ENCODE measurements around the gene DEPP1.

DNA sequence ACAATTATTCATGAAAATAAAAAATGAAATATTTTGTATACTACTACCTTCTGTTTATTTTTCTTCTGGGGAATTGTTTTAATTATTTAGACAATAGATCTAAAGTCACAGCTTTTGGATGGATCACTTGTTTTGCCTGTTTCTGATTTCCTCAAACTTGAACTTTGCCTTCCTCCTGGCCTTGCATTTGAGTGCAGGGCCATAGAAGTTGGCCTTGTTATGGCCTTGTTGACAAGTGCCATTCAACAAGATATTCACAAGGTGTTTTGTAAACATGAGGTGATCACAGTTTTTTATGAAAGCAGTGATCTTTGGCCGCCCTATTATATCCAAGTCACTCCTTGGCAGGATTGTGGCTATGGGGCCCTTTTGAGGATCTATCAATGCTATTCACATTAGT, 26.7 kb upstream of the DEPP1 start:
- TF ChIP-seq, protein P1, sequence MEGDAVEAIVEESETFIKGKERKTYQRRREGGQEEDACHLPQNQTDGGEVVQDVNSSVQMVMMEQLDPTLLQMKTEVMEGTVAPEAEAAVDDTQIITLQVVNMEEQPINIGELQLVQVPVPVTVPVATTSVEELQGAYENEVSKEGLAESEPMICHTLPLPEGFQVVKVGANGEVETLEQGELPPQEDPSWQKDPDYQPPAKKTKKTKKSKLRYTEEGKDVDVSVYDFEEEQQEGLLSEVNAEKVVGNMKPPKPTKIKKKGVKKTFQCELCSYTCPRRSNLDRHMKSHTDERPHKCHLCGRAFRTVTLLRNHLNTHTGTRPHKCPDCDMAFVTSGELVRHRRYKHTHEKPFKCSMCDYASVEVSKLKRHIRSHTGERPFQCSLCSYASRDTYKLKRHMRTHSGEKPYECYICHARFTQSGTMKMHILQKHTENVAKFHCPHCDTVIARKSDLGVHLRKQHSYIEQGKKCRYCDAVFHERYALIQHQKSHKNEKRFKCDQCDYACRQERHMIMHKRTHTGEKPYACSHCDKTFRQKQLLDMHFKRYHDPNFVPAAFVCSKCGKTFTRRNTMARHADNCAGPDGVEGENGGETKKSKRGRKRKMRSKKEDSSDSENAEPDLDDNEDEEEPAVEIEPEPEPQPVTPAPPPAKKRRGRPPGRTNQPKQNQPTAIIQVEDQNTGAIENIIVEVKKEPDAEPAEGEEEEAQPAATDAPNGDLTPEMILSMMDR (IDR thresholded peaks at IDR 0.05; ENCODE audit: extremely low read depth in 1 of 2, insufficient read depth in 1 of 2, low read depth in 1 of 2, low read length in 2 of 2), result no peak
- TF ChIP-seq, protein P2, sequence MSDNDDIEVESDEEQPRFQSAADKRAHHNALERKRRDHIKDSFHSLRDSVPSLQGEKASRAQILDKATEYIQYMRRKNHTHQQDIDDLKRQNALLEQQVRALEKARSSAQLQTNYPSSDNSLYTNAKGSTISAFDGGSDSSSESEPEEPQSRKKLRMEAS (IDR thresholded peaks at IDR 0.05; ENCODE audit: insufficient read depth, insufficient read length), result no peak
- TF ChIP-seq MYC (IDR thresholded peaks at IDR 0.05; ENCODE audit: low read depth, low read length), result no peak
- TF ChIP-seq POLR2AphosphoS5 (IDR thresholded peaks at IDR 0.05; ENCODE audit: insufficient read depth, low read depth, low read length), result no peak
- no peak for TF ChIP-seq POLR2A (IDR thresholded peaks at IDR 0.05; ENCODE audit: low read depth, low read length)
- no peak for TF ChIP-seq EZH2 (IDR thresholded peaks at IDR 0.05; ENCODE audit: borderline replicate concordance, low read depth, low read length, severe bottlenecking)
- no peak for TF ChIP-seq GATA2 (IDR thresholded peaks at IDR 0.05; ENCODE audit: insufficient read depth, insufficient read length, low read depth, low read length)
- no peak for TF ChIP-seq FOS (IDR thresholded peaks at IDR 0.05; ENCODE audit: borderline replicate concordance, insufficient read depth, low read length)
